C4-2B (cell line): Measurements from ENCODE around the gene SSBP3.

ENCODE experiments used
- ZFX ChIP-seq: fragments of 450-650 bp; IDR thresholded peaks from 2 replicates; pipeline ENCODE4 v1.6.1; 2017
- TF ChIP-seq, protein P1 (sequence below): fragments of 450-650 bp; conservative IDR thresholded peaks from 2 replicates; pipeline ENCODE4 v1.5.1; 2017; ENCODE audit warnings: mild to moderate bottlenecking

DNA sequence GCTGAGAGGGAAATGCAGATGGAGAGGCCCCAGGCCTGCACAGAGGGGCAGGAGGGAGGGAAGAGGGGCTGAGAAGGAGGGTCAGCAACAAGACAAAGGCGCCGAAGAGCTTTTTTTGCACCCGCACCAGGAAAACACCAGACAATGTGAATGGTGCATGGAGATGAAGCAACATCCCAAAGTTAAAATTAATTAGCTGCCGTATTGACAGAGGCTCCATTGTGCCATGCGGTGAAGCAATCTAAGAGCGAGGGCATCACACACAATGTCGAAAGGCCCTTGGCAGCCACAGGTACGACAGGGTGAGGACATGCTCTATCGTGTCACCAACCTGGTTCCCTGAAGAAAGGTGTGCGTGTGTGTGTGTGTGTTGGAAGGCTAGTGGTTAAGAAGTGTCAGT, 41.2 kb downstream of the SSBP3 start:
- TF ChIP-seq, protein P1, sequence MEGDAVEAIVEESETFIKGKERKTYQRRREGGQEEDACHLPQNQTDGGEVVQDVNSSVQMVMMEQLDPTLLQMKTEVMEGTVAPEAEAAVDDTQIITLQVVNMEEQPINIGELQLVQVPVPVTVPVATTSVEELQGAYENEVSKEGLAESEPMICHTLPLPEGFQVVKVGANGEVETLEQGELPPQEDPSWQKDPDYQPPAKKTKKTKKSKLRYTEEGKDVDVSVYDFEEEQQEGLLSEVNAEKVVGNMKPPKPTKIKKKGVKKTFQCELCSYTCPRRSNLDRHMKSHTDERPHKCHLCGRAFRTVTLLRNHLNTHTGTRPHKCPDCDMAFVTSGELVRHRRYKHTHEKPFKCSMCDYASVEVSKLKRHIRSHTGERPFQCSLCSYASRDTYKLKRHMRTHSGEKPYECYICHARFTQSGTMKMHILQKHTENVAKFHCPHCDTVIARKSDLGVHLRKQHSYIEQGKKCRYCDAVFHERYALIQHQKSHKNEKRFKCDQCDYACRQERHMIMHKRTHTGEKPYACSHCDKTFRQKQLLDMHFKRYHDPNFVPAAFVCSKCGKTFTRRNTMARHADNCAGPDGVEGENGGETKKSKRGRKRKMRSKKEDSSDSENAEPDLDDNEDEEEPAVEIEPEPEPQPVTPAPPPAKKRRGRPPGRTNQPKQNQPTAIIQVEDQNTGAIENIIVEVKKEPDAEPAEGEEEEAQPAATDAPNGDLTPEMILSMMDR: no peak
- TF ChIP-seq ZFX: no peak
